Stimulated activated CD8-positive, alpha-beta memory T cell treated with anti-CD3 and anti-CD28 coated beads, Interleukin-2, amount 100 ng/mL, for 48 hours (primary cell): Measurements from ENCODE around the gene OSTM1.

Experiments used
- DNase-seq, 2 donors: peaks; one replicate each; pipeline ENCODE4 v3.0.0-alpha.2; 2020; ENCODE audit warnings: low read depth in 2 of 2

OSTM1 gene

GRCh38 chr6:108074359-108075144 is at the start of gene OSTM1:
TSS of gene OSTM1 (minus strand) at chr6:108074741. CDS start at chr6:108074651, 90 bp downstream.
- DNase-seq, result peak; percentile 93

DNA sequence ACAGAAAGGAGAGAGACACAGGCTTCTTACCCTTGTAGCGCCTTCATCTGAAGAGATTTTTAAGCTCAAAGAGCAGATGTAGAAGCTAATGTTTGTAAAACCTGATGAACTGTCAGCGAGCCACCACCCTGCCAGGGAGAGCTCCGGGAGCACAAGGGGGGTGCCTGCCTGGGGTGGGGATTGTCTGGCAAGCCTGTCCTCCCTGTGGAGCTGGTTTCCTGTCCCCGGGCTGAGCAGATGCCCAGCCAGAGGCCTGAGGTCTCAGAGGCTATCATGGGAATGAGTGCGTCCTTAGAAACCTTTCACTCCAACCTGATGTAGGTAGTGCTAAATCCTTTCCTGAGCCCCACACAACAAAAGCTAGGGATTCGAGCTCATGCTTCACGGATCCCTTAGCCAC is 49.4 kb upstream of the OSTM1 start:
- no peak for DNase-seq

- no peak for DNase-seq
Measured at GRCh38 chr6:108123481-108123929, 49.0 kb upstream of the OSTM1 start.

- no peak for DNase-seq
Measured at GRCh38 chr6:108121612-108122011, 47.1 kb upstream of the OSTM1 start.

- DNase-seq, result no peak
Measured at GRCh38 chr6:108120311-108120710, 45.8 kb upstream of the OSTM1 start.

- DNase-seq, result no peak
Measured at GRCh38 chr6:108119769-108120141, 45.2 kb upstream of the OSTM1 start.

GRCh38 chr6:108118810-108119768 is 44.5 kb upstream of the OSTM1 start:
- DNase-seq, result no peak

GRCh38 chr6:108118359-108118724 is 43.8 kb upstream of the OSTM1 start:
- DNase-seq, result no peak

DNA sequence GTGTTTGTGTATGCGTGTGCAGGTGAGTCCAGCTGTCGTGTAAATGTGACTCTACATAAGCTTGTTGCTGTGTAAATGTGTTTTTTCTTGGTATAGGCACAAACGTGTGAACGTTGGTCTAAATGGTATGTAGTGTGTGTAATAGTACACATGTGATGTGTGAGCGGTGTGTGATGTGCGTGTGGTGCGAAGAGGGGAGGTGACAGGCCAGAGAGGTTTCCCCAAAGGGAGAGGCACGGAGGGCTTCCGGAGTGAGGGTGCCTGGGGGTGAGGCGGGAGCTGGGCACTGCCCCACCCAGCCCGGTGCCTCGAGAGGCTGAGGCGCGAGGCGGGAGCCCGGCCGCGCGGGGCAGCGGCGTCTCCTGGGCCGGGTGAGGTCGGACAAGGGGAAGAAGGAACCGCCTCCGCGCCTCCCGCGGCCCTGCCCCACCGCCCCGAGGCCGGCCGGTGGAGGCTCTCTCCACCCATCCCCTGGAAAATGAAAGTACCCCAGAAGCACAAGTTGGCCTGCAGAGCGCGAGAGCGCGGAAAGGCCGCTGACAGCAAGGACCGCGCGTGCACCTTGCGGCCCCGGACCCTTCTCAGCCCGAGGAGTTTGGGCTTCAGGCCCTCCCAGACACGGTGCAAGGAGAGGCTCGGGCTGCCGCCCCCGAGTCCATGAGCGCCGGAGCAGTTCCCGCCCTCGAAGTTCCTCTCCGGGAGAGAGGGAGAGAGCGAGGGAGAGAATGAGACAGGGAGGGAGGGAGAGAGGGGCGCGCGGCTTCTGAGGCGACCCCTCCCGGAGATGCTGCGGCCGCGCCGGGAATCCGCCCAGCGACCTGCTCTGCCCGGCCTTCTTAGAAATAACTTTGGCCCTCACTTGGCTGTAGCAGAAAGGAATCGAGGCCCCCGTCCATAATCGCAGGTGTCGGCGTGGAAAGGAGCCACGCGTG is 43.2 kb upstream of the OSTM1 start:
- DNase-seq, result no peak

DNA sequence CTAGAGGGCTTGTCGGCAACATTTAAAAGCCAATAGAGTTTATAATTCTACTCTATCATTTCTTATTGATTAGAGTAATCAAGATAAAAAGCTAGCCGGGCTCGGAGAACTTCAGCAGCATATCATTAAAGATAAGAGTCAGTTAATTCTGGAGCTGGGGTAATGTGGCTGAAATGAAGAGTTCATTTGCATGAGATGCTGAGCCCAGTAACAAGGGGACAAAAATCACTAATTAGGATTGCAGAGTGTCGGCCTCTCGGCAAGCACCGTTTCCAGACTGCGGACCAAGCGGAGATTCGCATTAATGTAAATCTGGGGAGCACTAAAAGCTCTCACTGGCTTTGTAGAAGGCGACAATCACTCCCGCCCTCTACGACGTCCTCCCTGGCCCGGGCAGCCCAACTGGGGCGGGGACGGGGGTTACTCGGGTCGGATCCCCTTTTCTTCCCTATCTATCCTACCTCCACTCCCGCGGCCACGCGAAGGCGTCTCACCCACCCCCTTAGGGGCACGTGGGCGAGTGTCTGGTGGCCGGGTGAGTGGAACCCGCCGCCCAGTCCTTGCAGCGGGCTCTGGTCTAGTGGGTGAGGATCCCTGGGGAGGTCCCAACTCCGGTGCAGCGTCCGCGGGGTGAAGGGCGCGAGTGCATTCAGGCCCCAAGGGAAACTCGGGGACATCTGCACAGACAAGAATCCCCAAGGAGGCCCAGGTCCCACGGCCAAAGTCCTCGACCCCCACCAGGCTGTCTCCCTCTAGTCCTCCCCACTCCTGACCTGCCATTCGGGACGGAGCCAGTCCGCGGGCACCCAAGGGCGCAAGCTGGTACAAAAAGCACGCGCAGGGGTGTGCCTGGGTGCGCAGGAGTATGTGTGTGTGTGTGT is 42.2 kb upstream of the OSTM1 start:
- no peak for DNase-seq

DNA sequence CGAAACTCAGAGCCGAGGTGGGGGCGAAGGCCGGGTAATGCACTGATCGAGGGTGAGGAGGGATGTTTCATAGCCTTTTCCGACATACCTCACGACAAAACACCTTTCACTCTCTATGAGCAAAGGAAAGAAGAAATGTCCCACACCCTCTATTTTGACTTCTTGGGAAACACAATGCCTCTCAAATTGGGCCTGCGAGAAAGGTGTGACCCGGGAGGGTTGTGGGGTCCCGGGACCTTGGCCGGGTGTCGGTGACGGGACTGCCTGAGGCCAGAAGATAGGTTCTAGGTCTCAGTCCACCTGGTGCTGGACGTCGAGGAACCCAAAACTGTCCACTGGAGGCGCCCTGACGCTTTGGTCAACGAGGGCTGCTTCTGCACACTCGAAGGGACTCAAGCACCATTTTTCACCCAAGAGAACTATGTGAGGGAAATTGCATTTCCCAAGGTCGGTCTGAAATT is 41.1 kb upstream of the OSTM1 start:
- no peak for DNase-seq

DNA sequence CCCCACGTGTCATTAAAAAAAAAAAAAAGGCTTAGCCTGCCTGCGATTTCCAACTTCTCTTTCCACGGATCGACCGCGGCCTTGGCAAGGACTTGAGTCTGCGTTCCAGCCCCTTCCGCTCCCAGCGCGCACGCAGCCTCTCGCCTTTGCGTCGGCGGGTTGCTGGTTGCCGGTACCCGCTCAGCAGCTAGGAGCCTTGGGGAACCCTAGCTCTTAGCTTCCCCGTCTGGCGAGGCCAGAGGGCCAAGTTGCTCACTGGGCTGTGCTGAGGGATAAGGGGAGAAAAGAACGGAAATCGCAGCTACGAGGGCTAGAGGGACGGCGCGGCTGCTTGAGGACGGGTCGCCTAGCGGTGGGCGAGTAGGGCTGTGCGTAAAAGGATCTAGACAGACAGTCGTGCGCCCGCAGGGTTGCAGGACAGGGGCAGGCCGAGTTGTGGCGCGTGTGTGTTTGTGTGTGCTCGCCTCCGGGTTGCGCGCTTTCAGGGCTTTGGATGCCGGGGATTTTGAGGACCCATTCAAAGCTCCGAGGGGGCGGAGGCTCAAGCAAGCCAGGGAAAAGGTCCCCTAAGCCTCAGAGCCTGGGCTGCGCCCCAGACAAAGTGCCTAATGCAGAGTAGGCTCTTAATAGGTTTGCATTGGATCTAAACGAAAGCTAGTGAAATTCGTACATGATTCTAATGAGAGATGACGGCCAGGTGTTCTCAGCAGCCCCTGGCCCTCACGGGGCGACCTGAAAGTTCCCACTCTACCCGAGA is 40.5 kb upstream of the OSTM1 start:
- no peak for DNase-seq

- DNase-seq, result no peak
Measured at GRCh38 chr6:108113557-108114519, 39.3 kb upstream of the OSTM1 start.

DNA sequence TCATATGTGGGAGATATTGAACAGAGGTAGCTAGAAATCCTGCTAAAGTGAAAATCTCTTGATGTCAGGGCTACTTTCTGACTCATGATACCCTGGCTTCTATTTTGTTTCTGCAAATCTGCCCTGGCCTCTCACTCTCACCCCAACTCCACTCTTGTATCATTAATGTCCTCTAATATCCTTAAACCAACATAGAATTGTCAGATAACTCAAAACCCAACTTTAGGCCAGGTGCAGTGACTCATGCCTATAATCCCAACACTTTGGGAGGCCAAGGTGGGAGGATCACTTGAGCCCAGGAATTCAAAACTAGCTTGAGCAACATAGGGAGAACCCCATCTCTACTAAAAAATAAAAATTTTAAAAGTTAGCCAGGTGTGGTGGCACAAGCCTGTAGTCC is 33.8 kb upstream of the OSTM1 start:
- DNase-seq, result no peak

- no peak for DNase-seq
Measured at GRCh38 chr6:108107102-108107501, 32.6 kb upstream of the OSTM1 start.

DNA sequence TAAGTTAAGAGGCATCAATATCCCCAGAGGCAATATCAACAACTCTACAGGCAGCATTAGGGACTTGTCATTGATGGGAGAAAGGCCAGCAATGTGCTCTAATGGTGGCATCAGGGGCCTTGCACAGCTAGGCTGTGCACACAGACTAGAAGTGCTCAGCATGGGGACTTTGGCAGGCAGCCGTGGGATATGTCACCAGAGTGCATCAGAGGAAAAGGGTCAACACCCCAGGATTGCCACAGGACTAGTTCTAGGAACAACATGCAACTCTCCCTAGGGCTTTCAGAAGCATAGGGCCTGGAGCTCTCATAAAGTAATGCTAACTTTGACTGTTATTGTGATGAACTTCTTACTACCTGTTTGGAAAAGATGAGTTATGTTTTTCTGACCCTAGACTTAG is 32.2 kb upstream of the OSTM1 start:
- DNase-seq, result no peak

- DNase-seq, result no peak
Measured at GRCh38 chr6:108106261-108106660, 31.7 kb upstream of the OSTM1 start.

- DNase-seq, result no peak
Measured at GRCh38 chr6:108105571-108105970, 31.0 kb upstream of the OSTM1 start.

- DNase-seq, result no peak
Measured at GRCh38 chr6:108102965-108103364, 28.4 kb upstream of the OSTM1 start.
